Measurements from ENCODE around the gene FLYWCH2. TPM values are rescaled to one million over a fixed set of nuclear protein-coding genes. Genes with fewer than 3 reads are reported as not detected.

Gene FLYWCH2
- total and polyA plus RNA-seq, 2 of the 4 experiments (the other 2 are of a cell fraction) = 42.3 to 66.3 TPM

DNA sequence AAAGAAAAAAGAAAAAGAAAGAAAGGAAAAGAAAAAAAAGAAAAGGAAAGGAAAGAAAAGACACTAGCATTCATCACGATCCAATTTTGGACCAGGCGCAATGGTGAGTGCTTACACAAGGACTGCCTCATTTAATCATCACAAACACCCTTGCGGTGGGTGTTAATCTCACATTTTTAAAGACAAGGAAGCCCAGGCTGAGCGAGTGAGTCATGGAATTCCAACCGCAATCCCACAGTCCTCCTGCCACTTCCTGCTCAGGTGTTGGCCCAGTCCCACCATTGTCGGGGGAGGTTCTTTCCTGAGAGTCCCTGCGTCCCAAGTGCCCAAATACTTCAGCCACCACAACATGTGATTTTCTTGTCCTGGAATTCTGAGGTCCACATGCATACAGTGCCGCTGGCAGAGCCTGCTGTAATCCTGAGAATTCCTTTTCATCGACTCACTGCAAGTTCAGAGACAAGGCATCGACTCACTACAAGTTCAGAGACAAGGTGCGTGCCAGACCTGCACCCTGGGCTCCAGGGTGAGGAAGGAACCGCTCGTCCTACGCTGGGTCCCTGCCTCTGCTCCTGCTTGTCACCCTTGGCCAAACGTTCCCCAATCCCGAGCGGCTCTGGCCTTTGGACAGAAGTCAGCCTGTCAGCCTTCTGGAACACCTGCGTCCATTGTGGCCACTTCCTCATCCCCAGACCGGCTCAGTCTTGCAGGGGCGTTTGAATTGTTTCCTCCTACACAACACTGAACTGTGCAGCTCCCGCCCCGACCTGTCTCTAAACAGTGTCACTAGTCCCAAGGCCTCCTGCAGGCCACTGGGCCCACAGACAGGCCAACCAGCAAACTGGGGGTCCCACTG lies 47.1 kb upstream of the FLYWCH2 start:
- ChIA-PET CTCF (no interaction called here), POLR2A (ENCODE audit: unreplicated experiment) (no interaction called here)
- no peak overlapping the region for H4K5ac ChIP-seq (ENCODE audit: low read depth, low read length)
- peaks cover 10% of the 10 kb centered on the region for H3K9me1 ChIP-seq (ENCODE audit: insufficient read depth, low read length)
- in situ Hi-C loops (cut with MboI; ENCODE audit: low sequenced_read_pairs) = loop anchor here (10.0 kb wide), 1 partner anchor 79 kb away; the partner anchor contains the start of gene FLYWCH1
- H4K20me1 ChIP-seq (ENCODE audit: insufficient read depth, low read length) = peaks cover 7% of the 10 kb centered on the region; the same call in 1 of the 2 replicates
- H2BK5ac ChIP-seq (ENCODE audit: low read depth, low read length, poor library complexity, severe bottlenecking) = peak overlapping the region; percentile 74
- H3K27me3 ChIP-seq (ENCODE audit: control insufficient read depth, insufficient read depth, low read length) = peaks cover 10% of the 10 kb centered on the region
- H3K23ac ChIP-seq (ENCODE audit: low read depth, low read length) = no peak overlapping the region
- H4K8ac ChIP-seq (ENCODE audit: low read depth in 2 of 2, low read length in 2 of 2) = peak overlapping the region in 1 of 2 experiments; percentile 59; a peak in 1 of 4 replicates
- peak overlapping the region; percentile 71 for H2BK120ac ChIP-seq (ENCODE audit: low read depth, low read length)
- no peaks in the 10 kb centered on the region for H3K9me3 ChIP-seq (ENCODE audit: control insufficient read depth, insufficient read depth, low read length)
- peak overlapping the region; percentile 93 for H2AK5ac ChIP-seq (ENCODE audit: low read depth, low read length)
- H3K14ac ChIP-seq (replicated peaks; ENCODE audit: low read depth, low read length) = peak overlapping the region; percentile 56
- peak overlapping the region; percentile 75 for H2BK20ac ChIP-seq (ENCODE audit: low read depth, low read length)
- peak overlapping the region; percentile 57; the same call in 1 of the 2 replicates for H3K56ac ChIP-seq (ENCODE audit: extremely low read depth, insufficient read depth, low read length)
- DNase-seq (peak; percentile 98), ATAC-seq (ENCODE audit: low read depth) (peak; percentile 73)
- WGBS, 2 experiments (ENCODE audit: extremely low coverage in 2 of 2, insufficient read length in 1 of 2) = 37% methylated on average over 10 of the region's 22 CpGs; no CpG with 5 or more reads in 1 of the 2 experiments
- H3K4ac ChIP-seq (ENCODE audit: low read depth, low read length) = peak overlapping the region; percentile 80
- dilution Hi-C loops (cut with HindIII; ENCODE audit: low sequenced_read_pairs, unreplicated experiment) = no loop called here
- H3K36me3 ChIP-seq (ENCODE audit: control insufficient read depth, insufficient read depth, low read length) = no peaks in the 10 kb centered on the region
- H3K4me3 ChIP-seq (ENCODE audit: insufficient read depth, low read depth, low read length) = no peak overlapping the region
- H3K9ac ChIP-seq (ENCODE audit: low read depth, low read length) = no peak overlapping the region
- peak overlapping the region; percentile 11 for H3K4me2 ChIP-seq (ENCODE audit: low read depth, low read length)
- peak overlapping the region; percentile 3 for H2AK9ac ChIP-seq (replicated peaks; ENCODE audit: low read depth, low read length, poor library complexity)
- H4K91ac ChIP-seq (ENCODE audit: insufficient read depth, low read depth, low read length) = peak overlapping the region; percentile 50
- peak overlapping the region; percentile 50 for H2AFZ ChIP-seq (replicated peaks; ENCODE audit: low read length, poor library complexity)
- no peaks in the 10 kb centered on the region for H3K79me1 ChIP-seq (ENCODE audit: low read depth in 1 of 2, low read length in 2 of 2)
- no TSS peak for BruUV-seq (replicated peaks)
- peak overlapping the region; percentile 21; the same call in 2 of the 3 replicates for H2BK15ac ChIP-seq (ENCODE audit: low read depth, low read length)
- peaks cover 10% of the 10 kb centered on the region for H3K4me1 ChIP-seq (ENCODE audit: control insufficient read depth, insufficient read depth, low read length)
- intact Hi-C loops (cut with micrococcal nuclease) = loop anchor here (5.0 kb wide), 1 partner anchor 44 kb away; no protein-coding TSS in a partner anchor
- no peak overlapping the region for H3K18ac ChIP-seq (ENCODE audit: low read depth, low read length)
- H3K27ac ChIP-seq (ENCODE audit: insufficient read depth, low read length) = peak overlapping the region; percentile 30; the same call in 1 of the 2 replicates
- TF ChIP-seq CHD1 (IDR thresholded peaks at IDR 0.05; ENCODE audit: low read depth, low read length) = no peak
- TF ChIP-seq, protein P1, sequence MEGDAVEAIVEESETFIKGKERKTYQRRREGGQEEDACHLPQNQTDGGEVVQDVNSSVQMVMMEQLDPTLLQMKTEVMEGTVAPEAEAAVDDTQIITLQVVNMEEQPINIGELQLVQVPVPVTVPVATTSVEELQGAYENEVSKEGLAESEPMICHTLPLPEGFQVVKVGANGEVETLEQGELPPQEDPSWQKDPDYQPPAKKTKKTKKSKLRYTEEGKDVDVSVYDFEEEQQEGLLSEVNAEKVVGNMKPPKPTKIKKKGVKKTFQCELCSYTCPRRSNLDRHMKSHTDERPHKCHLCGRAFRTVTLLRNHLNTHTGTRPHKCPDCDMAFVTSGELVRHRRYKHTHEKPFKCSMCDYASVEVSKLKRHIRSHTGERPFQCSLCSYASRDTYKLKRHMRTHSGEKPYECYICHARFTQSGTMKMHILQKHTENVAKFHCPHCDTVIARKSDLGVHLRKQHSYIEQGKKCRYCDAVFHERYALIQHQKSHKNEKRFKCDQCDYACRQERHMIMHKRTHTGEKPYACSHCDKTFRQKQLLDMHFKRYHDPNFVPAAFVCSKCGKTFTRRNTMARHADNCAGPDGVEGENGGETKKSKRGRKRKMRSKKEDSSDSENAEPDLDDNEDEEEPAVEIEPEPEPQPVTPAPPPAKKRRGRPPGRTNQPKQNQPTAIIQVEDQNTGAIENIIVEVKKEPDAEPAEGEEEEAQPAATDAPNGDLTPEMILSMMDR (conservative IDR thresholded peaks at IDR 0.05; ENCODE audit: low read depth, low read length) = no peak
- peak; percentile 60; the same call in 1 of the 2 replicates for TF ChIP-seq MXI1 (IDR thresholded peaks at IDR 0.05; ENCODE audit: borderline replicate concordance, low read depth, low read length)
- no peak for TF ChIP-seq MAFK (IDR thresholded peaks at IDR 0.05; ENCODE audit: low read depth, low read length)
- TF ChIP-seq RFX5 (IDR thresholded peaks at IDR 0.05; ENCODE audit: low read depth, low read length) = no peak
- TF ChIP-seq, protein P2, sequence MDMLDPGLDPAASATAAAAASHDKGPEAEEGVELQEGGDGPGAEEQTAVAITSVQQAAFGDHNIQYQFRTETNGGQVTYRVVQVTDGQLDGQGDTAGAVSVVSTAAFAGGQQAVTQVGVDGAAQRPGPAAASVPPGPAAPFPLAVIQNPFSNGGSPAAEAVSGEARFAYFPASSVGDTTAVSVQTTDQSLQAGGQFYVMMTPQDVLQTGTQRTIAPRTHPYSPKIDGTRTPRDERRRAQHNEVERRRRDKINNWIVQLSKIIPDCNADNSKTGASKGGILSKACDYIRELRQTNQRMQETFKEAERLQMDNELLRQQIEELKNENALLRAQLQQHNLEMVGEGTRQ (IDR thresholded peaks at IDR 0.05; ENCODE audit: low read depth, low read length) = peak; percentile 39; the same call in 1 of the 2 replicates
- TF ChIP-seq RAD21 (IDR thresholded peaks at IDR 0.05; ENCODE audit: low read length) = peak; percentile 12; the same call in 1 of the 2 replicates
- peak; percentile 97 for TF ChIP-seq RCOR1 (IDR thresholded peaks at IDR 0.05; ENCODE audit: insufficient replicate concordance, low read length)
- TF ChIP-seq NFE2L2 (IDR thresholded peaks at IDR 0.05; ENCODE audit: low read depth, low read length) = no peak
- TF ChIP-seq BHLHE40 (IDR thresholded peaks at IDR 0.05; ENCODE audit: low read depth, low read length) = peak; percentile 80
- TF ChIP-seq, protein P3, sequence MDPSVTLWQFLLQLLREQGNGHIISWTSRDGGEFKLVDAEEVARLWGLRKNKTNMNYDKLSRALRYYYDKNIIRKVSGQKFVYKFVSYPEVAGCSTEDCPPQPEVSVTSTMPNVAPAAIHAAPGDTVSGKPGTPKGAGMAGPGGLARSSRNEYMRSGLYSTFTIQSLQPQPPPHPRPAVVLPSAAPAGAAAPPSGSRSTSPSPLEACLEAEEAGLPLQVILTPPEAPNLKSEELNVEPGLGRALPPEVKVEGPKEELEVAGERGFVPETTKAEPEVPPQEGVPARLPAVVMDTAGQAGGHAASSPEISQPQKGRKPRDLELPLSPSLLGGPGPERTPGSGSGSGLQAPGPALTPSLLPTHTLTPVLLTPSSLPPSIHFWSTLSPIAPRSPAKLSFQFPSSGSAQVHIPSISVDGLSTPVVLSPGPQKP (IDR thresholded peaks at IDR 0.05; ENCODE audit: borderline replicate concordance, low read depth, low read length) = no peak
- TF ChIP-seq SMC3 (IDR thresholded peaks at IDR 0.05; ENCODE audit: low read depth, low read length) = no peak
- 0 out of 2 replicates have a peak, but pooled peaks have one; percentile 45 for TF ChIP-seq CEBPB (IDR thresholded peaks at IDR 0.05; ENCODE audit: low read depth, low read length)
